Caco-2 (cell line): ENCODE results near the gene ACADM. TPM values are rescaled to one million over a fixed set of nuclear protein-coding genes. Genes with fewer than 3 reads are reported as not detected.
"Not testable (repeated sequence)": the region's sequence is repeated elsewhere in the genome, so short reads cannot be mapped to it uniquely, and the experiment has no call there.

Experiments used
- BruUV-seq: library from RNA; stranded (reverse); fragments of 400-500 nt; replicated peaks from 2 replicates; lab custom pipeline; 2021; lab: Mats Ljungman, UMichigan
- CTCF ChIA-PET: fragments of 300-600 bp; sonication (Branson Sonifier 250); formaldehyde crosslinking; loops from one replicate; lab custom pipeline; 2022; ENCODE audit warnings: antibody characterized with exemption; lab: Charles Lee
- POLR2A ChIA-PET: fragments of 300-600 bp; sonication (Branson Sonifier 250); formaldehyde crosslinking; loops from one replicate; lab custom pipeline; 2022; ENCODE audit warnings: antibody characterized with exemption; lab: Charles Lee
- DNase-seq, 2 experiments: peaks; one replicate each; pipeline versions ENCODE4 v3.0.0 to v3.0.0-alpha.2; 2020 to 2022
- H3K27me3 ChIP-seq: replicated peaks from 2 replicates; pipeline ENCODE4 v1.6.0; 2011; ENCODE audit warnings: low read length; ENCODE audit not compliant: control insufficient read depth, insufficient read depth
- H3K36me3 ChIP-seq: 2 replicates; pipeline ENCODE4 v1.5.1; 2011; ENCODE audit warnings: low read length; ENCODE audit not compliant: control insufficient read depth, insufficient read depth
- H3K4me1 ChIP-seq: fragments of 250-450 bp; sonication (Bioruptor Pico); 2 replicates; pipeline ENCODE4 v1.5.1; 2020; ENCODE audit warnings: mild to moderate bottlenecking
- H3K4me3 ChIP-seq: 2 replicates; pipeline ENCODE4 v1.5.1; 2011; ENCODE audit warnings: low read depth, mild to moderate bottlenecking, control low read depth, low read length
- H3K9me3 ChIP-seq: fragments of 250-450 bp; sonication (Bioruptor Pico); 2 replicates; pipeline ENCODE4 v1.5.1; 2020; ENCODE audit warnings: mild to moderate bottlenecking, moderate library complexity
- H3K27ac Mint-ChIP-seq: one replicate; pipeline ENCODE4 v1.8.0; 2022; ENCODE audit warnings: mixed read lengths; ENCODE audit not compliant: unreplicated experiment
- H3K27me3 Mint-ChIP-seq: one replicate; pipeline ENCODE4 v1.8.0; 2022; ENCODE audit warnings: mixed read lengths; ENCODE audit not compliant: insufficient read depth, unreplicated experiment
- H3K36me3 Mint-ChIP-seq: one replicate; pipeline ENCODE4 v1.8.0; 2022; ENCODE audit warnings: mild to moderate bottlenecking, mixed read lengths; ENCODE audit not compliant: insufficient read depth, unreplicated experiment
- H3K4me1 Mint-ChIP-seq: one replicate; pipeline ENCODE4 v1.8.0; 2022; ENCODE audit warnings: low read depth, mixed read lengths; ENCODE audit not compliant: unreplicated experiment
- H3K4me3 Mint-ChIP-seq: one replicate; pipeline ENCODE4 v1.8.0; 2022; ENCODE audit warnings: mild to moderate bottlenecking, moderate library complexity, mixed read lengths; ENCODE audit not compliant: unreplicated experiment
- H3K9me3 Mint-ChIP-seq: one replicate; pipeline ENCODE4 v1.8.0; 2022; ENCODE audit warnings: mixed read lengths; ENCODE audit not compliant: unreplicated experiment
- intact Hi-C: fragments of 100-400 bp; cut with micrococcal nuclease; formaldehyde crosslinking; loops from one replicate; pipeline ENCODE4 v1.10.0; 2022; ENCODE audit not compliant: unreplicated experiment
- total RNA-seq: library from RNA; stranded (reverse); gene quantifications from 2 replicates; pipeline ENCODE4 v1.2.3, GENCODE V29; 2022
- TF ChIP-seq, protein P1 (sequence below), 2 experiments: fragments of 200-600 bp in 1 of 2; IDR thresholded peaks; 1 replicate in 1 of 2; 2 replicates in 1 of 2; pipeline versions ENCODE4 v1.5.1 to v1.8.0; 2011 to 2022; ENCODE audit warnings: antibody characterized with exemption in 1 of 2, control low read depth in 1 of 2, inconsistent platforms in 1 of 2, low read depth in 1 of 2, low read length in 1 of 2, mild to moderate bottlenecking in 1 of 2, moderate library complexity in 1 of 2; ENCODE audit not compliant: insufficient read depth in 1 of 2, severe bottlenecking in 1 of 2, unreplicated experiment in 1 of 2

The ACADM gene
- total RNA-seq, 1 experiment from 2014 or later = 44.4 TPM

DNA sequence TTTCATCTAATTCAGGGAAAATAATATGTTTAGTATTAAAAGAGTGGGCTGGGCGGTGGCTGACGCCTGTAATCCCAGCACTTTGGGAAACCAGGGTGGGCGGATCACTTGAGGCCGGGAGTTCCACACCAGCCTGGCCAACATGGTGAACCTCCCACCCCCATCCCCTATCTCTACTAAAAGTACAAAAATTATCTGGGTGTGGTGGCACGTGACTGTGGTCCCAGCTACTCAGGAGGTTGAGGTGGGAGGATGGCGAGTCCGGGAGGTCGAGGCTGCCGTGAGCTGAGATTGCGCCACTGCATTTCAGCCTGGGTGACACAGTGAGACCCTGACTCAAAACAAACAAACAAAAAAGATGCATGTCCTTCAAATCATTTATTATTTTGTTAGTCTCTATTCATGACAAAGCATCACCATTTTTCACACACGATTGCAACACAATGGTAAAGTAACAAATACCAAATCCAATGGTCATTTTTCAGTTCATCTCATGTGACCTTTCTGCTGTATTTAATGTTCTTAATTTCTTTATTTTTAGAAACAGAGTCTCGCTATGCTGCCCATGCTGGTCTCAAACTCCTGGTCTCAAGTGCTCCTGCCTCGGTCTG is 73.2 kb downstream of the ACADM start:
- POLR2A ChIA-PET = interaction anchor here (0.7 kb wide), 1 partner anchor 102 kb away, joined by 4 read pairs; no protein-coding TSS in a partner anchor
- Histone ChIP-seq H3K4me1 (no peaks in the 10 kb centered on the region), H3K4me3 (no peak overlapping the region), H3K9me3 (no peaks in the 10 kb centered on the region), H3K27me3 (no peaks in the 10 kb centered on the region), H3K36me3 (no peaks in the 10 kb centered on the region)
- BruUV-seq = no TSS peak
- Mint-ChIP-seq H3K9me3 (no peaks in the 10 kb centered on the region), H3K27ac (no peak overlapping the region), H3K36me3 (peaks cover 64% of the 10 kb centered on the region), H3K4me3 (no peak overlapping the region), H3K27me3 (no peaks in the 10 kb centered on the region), H3K4me1 (no peaks in the 10 kb centered on the region)
- intact Hi-C loops = loop anchor here (10.0 kb wide), 1 partner anchor 563 kb away; no protein-coding TSS in a partner anchor
- CTCF ChIA-PET = no interaction called here
- no peak for DNase-seq
- TF ChIP-seq, protein P1, sequence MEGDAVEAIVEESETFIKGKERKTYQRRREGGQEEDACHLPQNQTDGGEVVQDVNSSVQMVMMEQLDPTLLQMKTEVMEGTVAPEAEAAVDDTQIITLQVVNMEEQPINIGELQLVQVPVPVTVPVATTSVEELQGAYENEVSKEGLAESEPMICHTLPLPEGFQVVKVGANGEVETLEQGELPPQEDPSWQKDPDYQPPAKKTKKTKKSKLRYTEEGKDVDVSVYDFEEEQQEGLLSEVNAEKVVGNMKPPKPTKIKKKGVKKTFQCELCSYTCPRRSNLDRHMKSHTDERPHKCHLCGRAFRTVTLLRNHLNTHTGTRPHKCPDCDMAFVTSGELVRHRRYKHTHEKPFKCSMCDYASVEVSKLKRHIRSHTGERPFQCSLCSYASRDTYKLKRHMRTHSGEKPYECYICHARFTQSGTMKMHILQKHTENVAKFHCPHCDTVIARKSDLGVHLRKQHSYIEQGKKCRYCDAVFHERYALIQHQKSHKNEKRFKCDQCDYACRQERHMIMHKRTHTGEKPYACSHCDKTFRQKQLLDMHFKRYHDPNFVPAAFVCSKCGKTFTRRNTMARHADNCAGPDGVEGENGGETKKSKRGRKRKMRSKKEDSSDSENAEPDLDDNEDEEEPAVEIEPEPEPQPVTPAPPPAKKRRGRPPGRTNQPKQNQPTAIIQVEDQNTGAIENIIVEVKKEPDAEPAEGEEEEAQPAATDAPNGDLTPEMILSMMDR (IDR thresholded peaks at IDR 0.05; ENCODE audit: insufficient read depth in 1 of 2, low read depth in 1 of 2, low read length in 1 of 2, severe bottlenecking in 1 of 2, unreplicated experiment in 1 of 2) = no peak

DNA sequence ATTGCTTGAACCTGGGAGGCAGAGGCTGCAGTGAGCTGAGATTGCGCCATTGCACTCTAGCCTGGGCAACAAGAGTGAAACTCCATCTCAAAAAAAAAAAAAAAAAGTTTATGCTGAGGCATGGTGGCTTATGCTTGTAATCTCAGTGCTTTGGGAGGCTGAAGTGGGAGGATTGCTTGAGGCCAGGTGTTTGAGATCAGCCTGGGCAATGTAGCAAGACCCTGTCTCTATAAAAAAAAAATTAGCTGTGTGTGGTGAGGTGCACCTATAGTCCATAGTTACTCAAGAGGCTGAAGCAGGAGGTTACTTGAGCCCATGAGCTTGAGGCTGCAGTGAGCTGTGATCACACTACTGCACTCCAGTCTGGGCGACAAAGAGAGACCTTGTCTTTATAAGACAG is 77.0 kb downstream of the ACADM start:
- H3K4me3 ChIP-seq, intact Hi-C loops, DNase-seq, H3K4me3 Mint-ChIP-seq, CTCF ChIA-PET, BruUV-seq, H3K27me3 ChIP-seq, H3K27me3 Mint-ChIP-seq, H3K9me3 ChIP-seq, H3K4me1 Mint-ChIP-seq, POLR2A ChIA-PET, H3K27ac Mint-ChIP-seq, H3K36me3 ChIP-seq, H3K4me1 ChIP-seq, H3K9me3 Mint-ChIP-seq: not testable (repeated sequence)
- H3K36me3 Mint-ChIP-seq = peaks cover 26% of the 10 kb centered on the region

DNA sequence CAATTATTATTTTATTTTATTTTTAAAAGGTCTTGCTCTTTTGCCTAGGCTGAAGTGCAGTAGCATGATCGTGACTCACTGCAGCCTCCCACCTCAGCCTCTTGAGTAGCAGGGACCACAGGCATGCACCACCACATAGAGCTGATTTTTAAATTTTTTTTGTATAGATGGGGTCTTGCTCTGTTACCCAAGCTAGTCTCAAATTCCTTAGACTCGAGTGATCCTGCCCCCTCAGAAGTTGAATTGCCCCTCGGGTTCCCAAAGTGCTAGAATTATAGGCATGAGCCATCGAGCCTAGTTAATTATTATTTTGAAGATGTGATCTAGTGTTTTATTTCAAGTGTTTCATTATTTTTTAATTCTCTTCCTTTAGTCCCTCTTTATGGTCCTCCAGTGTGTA is 84.4 kb downstream of the ACADM start:
- CTCF ChIA-PET = no interaction called here
- intact Hi-C loops = no loop called here

DNA sequence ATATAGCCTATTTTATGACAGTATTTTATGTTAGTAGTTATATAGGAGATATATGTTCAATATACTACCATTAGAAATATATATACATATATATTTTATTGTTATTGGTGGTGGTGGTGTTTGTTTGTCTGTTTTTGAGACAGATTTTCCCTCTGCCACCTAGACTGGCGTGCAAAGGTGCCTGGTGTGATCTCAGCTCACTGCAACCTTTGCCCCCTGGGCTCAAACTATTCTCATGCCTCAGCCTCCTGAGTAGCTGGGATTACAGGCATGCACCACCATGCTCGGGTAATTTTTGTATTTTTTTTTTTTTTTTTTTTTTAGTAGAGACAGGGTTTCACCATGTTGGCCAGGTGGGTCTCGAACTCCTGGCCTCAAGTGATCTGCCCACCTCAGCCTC is 85.6 kb downstream of the ACADM start:
- H3K4me3 Mint-ChIP-seq, POLR2A ChIA-PET, H3K4me1 ChIP-seq, H3K27me3 Mint-ChIP-seq, H3K27me3 ChIP-seq, H3K4me3 ChIP-seq, BruUV-seq, H3K27ac Mint-ChIP-seq, H3K4me1 Mint-ChIP-seq, H3K9me3 Mint-ChIP-seq, CTCF ChIA-PET, intact Hi-C loops, H3K9me3 ChIP-seq, H3K36me3 ChIP-seq, H3K36me3 Mint-ChIP-seq, DNase-seq: not testable (repeated sequence)

More for the DNA sequence above, 84.4 kb downstream of the ACADM start:
- Mint-ChIP-seq H3K36me3 (peaks cover 5% of the 10 kb centered on the region), H3K27ac (no peak overlapping the region), H3K27me3 (no peaks in the 10 kb centered on the region), H3K4me3 (no peak overlapping the region), H3K9me3 (no peaks in the 10 kb centered on the region), H3K4me1 (no peaks in the 10 kb centered on the region)
- no peaks in the 10 kb centered on the region for H3K9me3 ChIP-seq
- H3K27me3 ChIP-seq = no peaks in the 10 kb centered on the region
- TF ChIP-seq, protein P1 (IDR thresholded peaks at IDR 0.05; ENCODE audit: insufficient read depth in 1 of 2, low read depth in 1 of 2, low read length in 1 of 2, severe bottlenecking in 1 of 2, unreplicated experiment in 1 of 2) = no peak
- H3K4me1 ChIP-seq = no peaks in the 10 kb centered on the region
- no TSS peak for BruUV-seq
- POLR2A ChIA-PET = no interaction called here
- no peaks in the 10 kb centered on the region for H3K36me3 ChIP-seq
- DNase-seq = no peak
- H3K4me3 ChIP-seq = no peak overlapping the region
